Measurements from ENCODE around the gene CPEB4.

CPEB4 gene

DNA sequence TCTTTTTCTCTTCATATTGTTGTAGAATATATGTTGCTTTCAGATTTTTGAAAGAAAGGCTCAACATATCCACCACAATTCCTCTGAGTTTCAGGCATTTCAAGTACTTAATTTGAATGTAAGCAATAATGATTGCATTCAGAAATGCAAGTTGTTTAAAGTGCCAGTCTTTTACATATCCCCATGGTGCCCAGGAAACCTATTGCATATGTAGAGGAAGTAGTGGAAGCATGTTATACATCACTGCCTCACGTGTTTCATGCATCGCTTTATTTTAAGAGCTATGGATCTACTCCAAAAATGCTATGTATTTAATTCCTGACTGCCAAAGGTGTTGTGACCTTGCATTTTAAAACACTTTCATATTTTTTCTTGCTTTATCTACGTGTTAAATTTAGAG lies 28.1 kb downstream of the CPEB4 start:
- DNase-seq, result no peak

DNA sequence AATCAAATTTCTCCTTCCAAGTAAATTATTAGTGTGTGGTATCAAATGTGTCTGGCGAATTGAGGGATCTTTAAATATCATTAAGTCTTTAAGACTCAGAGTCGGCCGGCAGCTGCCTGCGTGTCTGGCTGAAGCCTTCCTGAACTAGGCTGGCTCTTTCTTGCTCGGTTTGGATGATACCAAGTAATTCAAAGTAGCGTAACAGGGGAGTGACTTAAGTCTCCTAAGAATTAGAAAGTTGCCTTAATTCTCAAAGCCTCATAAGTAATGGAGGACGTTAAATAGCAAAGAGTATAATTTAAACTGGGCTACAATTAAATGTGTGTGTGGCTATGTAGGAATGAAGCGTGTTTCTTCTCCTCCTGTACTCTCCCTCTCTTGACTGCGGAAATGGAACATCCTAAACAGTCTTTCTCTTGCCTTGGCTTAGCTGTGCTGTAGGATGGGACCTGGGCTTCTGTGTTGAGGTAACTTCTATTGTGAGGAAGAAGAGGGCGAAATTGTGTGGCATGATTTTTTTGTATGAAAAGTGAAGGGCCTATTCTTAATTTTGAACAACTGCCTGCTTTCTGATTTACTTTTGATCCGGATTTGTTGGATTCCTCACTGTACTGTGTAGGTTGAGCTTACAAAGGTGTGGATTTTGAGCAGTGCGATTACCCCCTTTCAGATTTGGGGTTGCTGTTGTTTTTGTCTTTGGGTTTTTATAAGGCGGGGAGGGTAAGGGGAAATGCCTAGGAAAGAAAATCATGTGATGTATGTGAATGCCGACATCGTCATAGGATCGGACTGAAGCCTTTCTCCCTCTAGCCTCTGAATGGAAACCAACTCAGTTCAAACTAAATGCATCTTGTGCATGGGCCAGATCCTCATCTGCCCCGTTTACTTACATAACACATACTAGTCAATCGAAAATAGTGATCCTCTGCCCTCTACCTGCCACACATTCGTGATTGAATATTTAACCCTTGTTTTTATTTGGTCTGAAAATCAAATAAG lies 29.9 kb downstream of the CPEB4 start:
- DNase-seq, result peak; percentile 31 to 49

DNA sequence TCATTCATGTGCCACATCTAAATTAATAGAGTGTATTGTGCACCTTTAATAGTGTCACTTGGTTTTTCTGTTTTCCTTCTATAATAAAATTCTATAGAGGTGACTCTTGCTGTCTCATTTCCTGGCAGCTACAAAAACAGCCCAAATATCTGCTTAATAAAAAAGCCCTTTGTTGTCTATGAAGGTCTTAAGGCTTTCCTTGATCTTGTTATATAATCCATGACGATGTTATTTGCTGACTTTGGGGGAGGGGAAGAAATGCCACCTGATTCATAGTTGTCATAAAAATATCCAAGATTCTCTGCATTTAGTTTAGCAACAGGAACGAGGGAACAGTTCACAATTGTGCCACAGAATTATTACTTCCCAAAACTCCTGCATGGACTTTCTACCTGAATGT lies 31.3 kb downstream of the CPEB4 start:
- DNase-seq, result no peak

DNA sequence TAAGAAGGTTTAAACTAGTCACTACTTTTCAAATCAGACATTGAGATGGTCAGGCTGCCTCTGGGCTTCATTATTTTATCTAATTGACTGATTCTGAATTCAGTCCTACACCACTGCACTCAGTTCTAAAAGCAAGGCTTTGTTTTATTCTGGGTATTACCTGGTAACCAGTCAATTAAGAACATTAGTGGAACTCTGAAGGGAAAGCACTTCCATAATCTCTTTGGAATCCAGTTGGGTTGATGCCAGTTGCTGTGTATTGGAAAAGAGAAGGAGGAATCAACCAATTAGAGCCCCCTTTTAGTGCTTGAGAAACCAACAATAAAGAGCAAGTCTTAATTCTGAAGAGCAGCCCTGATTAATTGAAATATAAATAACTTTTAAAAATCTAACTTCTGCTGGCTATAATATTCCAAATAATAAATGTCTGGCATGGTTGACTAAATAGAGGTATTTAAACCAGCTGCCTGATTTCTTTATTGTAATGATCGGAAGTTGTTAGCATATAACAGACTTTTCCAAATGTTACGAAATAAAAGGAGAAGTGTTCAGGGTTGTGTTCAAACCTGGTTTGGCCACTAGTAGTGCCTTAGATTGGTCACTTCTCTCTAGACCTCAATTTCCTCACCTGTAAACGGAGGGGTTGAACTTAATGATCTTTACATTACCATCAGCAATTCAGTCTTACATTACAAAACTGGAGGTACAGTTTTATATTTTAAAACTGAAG lies 32.0 kb downstream of the CPEB4 start:
- DNase-seq, result no peak

DNA sequence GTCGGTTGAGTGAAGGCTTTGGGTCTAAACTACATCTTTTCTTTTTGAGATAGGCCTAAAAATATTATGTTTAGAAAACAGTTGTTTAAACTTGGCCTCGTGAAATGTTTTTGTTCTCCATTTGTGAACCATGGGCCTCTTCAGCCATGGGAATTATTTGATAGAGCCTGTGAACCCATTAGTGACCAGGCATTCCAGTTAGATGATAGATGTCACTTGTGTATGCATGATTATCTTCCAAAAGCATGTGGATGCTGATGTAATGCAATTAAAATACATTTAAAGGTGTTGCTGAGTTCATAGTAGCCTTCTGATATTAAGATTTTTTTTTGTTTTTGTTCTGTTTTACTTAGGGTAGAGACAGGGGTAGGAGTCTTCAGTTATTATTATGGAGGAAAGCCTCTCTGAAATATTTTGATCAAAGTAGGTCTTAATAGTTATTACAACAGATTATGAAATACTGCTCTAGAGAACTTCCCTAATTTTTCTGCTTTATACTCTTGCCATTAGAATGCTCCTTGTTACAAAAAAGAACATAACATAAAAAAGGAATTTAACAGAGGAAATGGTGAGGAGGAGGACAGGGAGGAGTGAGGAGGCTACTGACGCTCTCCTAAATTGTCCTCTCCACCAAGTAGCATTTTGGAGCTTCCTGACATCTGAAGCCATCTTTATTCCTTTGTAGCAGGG lies 32.9 kb downstream of the CPEB4 start:
- no peak for DNase-seq

DNA sequence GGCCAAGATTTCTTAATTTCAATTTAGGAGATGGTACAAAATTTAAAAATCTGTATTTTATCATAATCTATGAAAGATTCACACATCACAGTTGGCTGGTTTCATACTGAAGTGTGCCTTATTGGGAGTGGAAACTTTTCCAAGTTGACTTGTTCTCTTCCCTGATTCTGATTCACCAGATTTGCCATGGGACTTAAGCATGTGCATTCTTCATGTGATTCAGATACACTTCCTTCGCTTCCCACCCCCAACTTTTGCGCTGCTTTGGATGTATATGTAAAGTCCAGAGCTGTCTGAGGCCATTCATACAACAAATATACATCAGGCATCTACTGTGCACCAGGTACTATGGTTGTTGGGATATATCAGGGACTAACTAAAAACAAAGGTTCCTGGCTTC lies 34.4 kb downstream of the CPEB4 start:
- DNase-seq, result no peak

DNA sequence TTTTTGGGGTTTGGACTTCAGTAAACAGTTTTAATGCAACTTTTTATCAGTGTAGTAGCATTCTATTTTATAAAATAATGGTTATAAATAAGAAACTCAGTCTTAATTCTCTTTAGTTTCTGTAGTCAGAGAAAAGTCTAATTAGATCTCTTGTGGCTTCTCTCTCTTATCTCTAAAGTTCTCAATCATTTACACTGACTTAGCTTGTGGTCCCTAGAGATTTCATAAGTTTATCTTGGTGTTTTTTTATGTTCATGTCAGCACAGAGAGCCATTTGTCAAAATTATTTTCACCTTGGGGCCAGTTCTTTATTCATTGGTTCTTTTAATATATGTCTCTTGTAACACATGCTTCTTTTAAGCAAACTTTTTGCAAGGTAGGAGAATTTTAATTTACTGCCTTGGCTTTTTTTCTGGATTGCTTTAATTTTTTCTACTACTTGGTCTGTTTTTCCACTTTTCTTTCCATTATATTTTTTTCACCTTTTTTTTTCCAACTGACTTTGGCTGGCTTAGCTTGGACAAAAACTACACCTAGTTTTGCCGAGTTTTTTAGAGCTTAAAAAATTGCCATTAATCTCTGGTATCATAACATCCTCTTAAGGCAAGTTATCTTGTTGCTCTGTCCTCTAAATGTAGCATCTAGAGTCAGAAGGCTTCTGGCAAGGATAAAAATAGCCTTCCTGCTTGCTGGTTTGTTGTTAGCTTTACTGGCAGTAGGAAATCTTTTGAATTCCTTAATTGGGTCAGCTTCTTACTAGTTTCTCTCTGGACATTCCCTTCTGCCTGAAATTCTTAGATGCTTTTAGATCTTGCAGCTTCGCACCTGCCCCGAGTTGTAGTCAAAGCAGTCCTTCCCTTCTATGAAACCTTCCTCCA lies 35.3 kb downstream of the CPEB4 start:
- no peak for DNase-seq

DNA sequence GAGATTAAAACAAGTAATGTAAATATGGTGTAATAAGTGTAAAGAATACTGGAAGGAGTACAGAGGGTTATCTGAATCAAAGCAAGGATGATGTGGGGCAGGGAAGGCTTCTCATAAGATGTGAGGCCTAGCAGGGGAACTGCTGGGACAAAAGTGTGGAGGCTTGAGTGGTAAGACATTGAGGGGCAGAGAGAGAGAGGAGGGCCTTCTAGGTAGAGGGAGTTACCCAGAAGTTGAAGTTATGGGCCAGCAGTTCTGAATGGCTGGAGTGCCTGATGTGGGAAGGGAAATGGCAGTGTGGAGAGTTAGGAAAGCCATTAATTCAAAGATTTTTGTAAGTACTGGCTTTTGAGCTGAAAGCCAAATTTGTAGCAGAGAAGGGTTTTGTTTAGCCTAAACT lies 36.8 kb downstream of the CPEB4 start:
- no peak for DNase-seq

DNA sequence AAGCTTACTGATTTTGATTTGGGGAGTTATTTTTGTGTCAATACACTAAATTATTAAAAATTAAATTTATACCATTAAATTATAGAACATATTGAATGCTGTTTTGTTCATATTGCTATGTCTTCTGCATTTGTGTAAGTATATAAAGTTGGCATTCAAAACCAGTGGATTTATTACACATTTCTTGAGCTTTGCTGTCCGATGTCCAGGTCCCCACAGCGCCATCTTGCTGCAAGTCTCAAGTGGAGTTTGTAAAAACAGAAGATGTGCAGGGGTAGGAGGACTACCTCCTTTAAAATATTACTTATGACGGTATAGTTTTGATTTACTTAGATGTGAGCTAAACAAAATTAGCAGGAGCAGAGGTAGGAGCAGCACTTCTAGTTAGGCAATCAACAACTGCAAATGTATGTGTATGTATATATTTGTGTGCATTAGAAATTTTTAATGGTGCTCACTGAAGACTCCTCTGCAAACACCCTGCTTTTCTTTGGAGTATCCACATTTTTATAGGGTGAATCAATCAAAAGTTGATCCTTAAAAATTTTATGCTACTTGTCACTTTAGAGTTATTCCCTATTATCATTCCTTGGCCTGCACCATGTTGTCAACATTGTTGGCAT lies 37.4 kb downstream of the CPEB4 start:
- peak in 1 of 2 experiments; percentile 2 for DNase-seq

DNA sequence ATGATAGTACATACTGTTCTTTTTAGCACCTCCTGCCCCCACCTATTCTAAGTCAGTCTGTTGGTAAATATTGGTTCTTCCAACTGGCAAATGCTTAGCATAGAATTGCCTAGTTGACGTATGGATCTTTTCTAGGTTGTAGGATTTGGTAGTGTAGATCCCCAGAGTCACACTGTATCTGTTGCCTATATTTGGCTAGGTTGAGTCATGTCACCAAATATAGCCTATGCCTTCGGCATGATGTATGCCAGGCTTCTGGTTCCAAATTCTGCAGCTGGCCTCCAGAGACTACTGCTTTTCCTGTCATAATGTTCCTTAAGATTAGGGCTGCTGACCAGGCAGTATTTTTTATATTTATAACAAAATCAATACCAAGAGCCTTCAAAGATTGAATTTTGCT lies 38.2 kb downstream of the CPEB4 start:
- no peak for DNase-seq

DNA sequence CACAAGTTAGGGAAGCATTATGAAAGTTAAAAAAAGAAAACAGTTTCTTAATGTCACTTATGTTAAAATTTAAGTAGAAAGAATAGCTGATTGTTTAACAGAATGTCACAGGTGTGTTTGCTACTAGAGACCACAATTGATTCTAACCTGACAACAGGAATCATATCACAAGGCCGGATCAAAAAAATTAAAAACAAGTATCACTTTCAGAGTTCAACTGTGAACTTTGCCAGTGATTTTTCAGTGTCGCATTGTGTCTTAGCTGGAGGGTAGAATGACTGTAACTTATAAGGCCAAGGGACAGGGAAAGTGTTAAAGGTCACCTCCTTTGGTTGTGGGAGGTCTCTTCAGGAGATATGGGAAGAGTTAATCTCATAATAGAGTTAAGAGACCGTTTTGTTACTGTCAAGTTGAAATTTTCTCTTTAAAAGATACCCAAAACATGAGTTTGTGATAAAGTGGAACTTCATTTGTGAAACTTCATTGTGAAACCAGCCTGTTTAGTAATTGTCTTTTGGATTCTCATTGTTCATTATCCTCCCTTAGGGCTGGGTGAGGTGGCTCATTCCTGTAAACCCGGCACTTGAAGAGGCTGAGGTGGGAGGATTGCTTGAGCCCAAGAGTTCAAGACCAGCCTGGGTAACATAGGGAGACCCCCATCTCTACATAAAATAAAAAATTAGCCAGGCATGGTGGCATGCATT lies 40.9 kb downstream of the CPEB4 start:
- DNase-seq, result no peak

DNA sequence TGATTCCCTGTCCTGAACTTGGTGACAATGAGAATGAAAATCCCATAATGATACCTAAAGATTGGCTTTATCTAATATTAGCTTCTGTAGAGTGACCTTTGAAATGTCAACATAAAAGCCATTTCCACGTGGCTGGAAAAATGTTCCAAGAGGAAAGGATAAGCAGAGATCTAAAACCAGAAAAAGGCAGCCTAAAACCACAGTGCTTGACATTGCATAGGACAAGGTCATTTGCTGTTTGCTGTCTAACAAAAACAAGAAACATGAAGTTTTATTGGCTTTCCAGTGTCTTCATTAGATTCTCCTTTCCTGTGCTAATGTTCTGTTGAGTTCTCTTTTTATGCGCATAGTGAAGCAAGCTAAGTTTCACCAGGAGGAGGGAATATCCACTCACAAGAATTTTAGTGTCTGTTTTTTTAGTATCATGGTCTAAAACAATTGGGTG lies 44.6 kb downstream of the CPEB4 start:
- no peak for DNase-seq

DNA sequence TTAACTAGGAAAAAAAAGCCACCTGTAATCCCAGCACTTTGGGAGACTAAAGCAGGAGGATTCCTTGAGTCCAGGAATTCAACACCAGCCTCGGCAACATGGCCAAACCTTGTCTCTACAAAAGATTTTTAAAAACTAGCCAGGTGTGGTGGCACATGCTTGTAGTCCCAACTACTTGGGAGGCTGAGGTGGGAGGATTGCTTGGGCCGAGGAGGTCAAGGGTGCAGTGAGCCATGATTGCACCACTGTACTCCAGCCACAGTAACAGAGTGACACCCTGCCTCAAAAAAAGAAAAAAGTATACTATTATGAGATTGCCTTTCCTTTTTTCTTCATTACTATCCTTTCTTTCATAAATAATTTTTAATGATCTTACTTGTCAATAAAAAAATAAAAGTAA lies 45.8 kb downstream of the CPEB4 start:
- DNase-seq, result no peak

DNA sequence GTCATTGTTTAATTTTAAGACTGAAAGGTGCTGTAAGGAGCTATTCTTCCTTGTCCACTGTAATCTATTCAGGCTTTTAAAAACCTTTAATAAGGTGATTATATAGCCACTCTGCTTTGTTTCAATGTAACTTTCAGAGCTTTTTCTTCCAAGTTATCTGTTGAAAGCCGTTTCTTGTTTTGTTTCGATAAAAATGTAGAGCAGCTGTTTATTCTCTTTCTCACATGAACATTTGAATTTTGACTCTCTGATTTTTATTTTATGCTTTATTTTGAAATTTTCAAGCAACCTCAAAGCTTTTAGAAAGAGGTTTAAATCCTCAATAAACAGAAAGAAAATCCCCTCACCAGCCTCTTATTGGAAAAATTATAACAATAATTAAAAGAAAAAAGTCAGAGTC lies 47.2 kb downstream of the CPEB4 start:
- DNase-seq, result no peak

DNA sequence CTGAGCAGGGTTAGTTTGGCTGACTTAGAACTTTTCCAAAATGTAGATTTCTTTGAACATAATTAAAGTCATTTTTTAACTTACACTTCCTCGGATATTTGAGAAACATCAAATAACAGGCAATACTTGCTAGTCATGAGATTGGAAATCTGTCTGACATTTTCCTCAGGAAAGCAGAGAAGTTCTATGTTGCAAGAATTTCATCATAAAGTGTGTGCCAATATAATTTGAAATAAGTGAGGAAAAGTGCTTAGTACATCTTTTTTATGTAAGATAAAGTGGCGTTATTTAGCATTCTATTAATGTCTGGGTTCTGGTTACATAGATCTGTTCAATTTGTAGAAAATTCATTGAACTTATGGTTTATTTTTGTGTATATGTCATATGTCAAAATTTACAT lies 52.1 kb downstream of the CPEB4 start:
- DNase-seq, result no peak

DNA sequence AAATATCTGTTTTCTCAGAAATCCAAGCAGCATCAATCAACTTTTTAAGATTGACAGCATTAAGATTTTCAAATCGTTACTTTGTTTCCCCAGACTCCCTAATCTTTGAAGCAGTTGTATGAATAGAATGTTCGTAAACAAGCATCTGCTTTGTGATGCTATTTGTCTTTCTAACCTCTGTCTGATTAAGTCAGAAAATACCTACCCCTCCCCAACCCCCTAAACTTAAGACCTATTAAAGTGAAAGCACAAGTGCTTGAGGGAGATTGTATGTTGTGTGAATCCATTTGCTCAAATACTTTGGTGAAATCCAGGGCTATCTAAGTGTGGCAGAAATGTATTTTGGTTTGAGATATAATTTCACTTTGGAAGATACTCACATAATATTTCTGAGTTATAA lies 53.0 kb downstream of the CPEB4 start:
- DNase-seq, result no peak

DNA sequence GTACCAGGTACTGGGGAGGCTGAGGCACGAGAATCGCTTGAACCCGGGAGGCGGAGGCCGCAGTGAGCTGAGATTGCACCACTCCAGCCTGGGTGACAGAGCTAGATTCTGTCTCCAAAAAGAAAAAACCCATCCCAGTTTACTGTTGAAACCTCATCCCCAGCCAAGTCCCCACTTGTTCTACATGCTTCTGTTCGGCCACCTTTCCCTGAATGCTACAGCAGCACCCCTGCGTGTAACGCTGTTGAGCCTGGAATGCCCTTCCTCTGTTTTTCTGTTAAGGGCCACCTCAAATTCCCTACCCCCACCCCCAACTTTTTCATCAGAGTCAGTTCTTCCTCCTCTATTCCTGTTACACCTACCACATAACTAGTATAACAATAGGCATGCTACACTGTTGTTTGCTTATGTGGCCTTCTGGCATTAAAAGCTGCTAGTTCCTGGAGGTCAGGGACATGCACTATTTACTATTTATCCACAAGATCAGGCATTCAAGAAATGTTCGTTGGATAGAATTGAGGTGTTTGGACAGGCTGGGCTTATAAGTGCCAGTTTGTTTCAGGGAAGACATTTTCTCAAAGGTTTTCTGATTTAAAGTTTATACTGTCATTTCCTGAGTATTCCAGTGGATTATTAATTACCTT lies 53.7 kb downstream of the CPEB4 start:
- DNase-seq, result no peak

DNA sequence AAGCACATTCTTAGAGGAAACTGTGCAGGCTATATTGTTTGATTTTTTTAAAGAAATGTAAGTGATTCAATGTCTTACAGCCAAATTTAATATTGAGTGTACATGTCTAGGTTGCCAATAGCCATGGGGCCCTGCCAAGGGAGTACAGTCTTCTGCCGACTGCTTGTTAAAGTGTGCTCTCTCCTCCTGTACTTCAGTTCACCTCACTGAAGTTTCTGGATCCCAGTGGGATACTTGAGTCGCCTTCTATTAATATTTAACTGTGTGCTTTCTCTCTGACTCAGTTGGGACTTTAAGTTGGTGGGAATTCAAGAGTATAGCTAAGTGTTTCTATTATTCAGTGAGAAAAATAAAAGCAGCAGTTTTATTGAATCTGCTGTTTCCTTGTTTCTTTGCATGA lies 56.4 kb downstream of the CPEB4 start:
- no peak for DNase-seq

DNA sequence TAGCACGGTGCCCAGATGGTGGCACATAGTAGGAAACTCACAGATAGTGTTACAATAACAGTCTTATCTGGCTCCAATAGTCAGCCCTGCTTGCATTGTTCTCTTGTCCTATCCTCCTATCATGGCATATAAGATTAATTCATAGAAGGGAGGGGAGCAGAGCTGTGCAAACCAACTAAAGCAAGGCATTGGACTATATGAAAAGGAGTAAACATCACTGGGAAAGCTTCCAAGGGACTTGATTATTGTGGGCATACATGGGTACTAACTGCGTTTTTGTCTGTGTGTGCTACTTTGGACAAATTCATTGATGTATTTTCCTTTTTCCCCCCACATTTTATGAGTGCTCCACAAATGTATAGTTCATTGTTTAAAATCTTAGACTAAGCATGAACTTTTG lies 57.0 kb downstream of the CPEB4 start:
- no peak for DNase-seq

DNA sequence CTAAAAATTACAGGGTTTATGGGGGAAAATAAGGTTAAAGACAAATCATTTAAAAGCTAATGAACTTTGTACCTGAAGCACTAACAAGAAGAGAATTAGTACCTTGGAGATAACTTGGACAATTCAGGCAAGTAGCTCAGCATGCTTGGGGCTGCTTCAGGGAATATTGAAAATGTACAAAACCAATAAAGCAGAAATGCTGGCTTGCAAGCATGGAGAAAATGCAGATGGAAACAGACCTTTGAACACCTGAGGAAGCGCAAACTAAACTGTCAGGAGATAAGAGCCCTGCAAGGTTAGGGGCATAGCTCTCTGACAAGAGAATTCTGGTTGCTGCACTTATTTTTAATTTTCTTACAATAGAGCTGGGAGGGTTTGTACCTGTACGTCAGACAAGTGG lies 58.2 kb downstream of the CPEB4 start:
- no peak for DNase-seq

DNA sequence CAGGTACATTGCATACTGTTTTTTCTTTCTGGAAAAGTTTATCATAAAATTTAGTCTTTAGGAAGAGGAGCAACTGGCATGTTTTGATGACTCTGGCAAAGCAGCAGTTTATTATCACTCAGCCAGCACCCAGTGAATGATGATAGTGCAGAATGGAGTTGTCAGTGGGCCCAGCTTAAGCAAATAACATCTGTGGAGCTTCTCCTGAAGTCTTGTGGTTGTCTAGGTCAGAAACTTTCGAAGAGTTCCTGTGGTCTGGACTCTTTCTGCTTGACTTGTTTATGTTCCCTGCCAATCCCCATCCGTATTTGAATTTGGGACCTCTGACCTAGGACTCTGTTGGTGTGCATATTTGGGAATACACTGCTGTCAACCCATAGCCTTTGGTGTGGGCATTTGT lies 62.7 kb downstream of the CPEB4 start:
- no peak for DNase-seq

Data from NCI-H1930 (cell line).